GM10266 (cell line): ENCODE measurements around the gene PLK3.

ENCODE experiments used
- DNase-seq: peaks from one replicate; pipeline ENCODE4 v3.0.0; 2012; ENCODE audit errors: extremely low spot score
- TF ChIP-seq, protein P1 (sequence below): IDR thresholded peaks from 2 replicates; pipeline ENCODE4 v1.5.1; 2012; ENCODE audit warnings: mild to moderate bottlenecking, low read depth; ENCODE audit not compliant: control insufficient read depth, insufficient read depth; ENCODE audit errors: missing control alignments

Gene PLK3

DNA sequence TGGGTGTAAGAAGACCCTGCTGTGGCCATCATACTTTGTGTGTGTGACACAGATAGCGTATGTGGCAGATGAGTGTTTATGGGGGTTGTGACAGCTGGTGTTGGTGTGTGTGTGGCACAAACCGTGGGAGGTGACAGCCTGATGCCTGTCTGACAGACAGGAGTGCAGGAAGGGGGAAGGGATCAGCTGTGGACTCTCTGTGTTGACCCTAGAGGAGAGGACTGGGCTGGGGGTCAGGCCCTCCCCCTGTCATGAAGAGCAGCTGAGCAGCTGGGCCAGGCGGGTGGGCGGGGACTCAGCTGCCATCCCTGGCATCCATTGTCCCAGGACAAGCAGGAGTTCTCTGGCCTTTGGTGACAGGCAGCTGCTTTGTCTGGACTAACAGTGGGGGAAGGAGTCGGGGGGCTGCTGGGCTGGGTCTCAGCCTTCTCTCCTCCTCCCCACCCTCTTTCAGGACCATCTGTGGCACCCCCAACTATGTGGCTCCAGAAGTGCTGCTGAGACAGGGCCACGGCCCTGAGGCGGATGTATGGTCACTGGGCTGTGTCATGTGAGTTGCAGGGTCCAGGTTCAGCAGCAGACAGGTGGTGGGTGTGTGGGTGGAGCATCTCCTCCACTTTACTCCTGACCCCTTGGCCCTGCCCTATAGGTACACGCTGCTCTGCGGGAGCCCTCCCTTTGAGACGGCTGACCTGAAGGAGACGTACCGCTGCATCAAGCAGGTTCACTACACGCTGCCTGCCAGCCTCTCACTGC lies 2.3 kb downstream of the PLK3 start:
- DNase-seq = no peak
- TF ChIP-seq, protein P1, sequence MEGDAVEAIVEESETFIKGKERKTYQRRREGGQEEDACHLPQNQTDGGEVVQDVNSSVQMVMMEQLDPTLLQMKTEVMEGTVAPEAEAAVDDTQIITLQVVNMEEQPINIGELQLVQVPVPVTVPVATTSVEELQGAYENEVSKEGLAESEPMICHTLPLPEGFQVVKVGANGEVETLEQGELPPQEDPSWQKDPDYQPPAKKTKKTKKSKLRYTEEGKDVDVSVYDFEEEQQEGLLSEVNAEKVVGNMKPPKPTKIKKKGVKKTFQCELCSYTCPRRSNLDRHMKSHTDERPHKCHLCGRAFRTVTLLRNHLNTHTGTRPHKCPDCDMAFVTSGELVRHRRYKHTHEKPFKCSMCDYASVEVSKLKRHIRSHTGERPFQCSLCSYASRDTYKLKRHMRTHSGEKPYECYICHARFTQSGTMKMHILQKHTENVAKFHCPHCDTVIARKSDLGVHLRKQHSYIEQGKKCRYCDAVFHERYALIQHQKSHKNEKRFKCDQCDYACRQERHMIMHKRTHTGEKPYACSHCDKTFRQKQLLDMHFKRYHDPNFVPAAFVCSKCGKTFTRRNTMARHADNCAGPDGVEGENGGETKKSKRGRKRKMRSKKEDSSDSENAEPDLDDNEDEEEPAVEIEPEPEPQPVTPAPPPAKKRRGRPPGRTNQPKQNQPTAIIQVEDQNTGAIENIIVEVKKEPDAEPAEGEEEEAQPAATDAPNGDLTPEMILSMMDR = no peak

DNA sequence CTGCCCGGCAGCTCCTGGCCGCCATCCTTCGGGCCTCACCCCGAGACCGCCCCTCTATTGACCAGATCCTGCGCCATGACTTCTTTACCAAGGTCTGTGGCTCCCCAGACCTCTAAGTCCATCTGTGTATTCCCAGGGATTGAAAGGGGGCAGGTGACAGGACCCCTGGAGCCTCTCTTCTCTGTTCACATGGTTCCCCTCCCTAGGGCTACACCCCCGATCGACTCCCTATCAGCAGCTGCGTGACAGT lies 2.8 kb downstream of the PLK3 start:
- TF ChIP-seq, protein P1 = no peak
- DNase-seq = no peak

DNA sequence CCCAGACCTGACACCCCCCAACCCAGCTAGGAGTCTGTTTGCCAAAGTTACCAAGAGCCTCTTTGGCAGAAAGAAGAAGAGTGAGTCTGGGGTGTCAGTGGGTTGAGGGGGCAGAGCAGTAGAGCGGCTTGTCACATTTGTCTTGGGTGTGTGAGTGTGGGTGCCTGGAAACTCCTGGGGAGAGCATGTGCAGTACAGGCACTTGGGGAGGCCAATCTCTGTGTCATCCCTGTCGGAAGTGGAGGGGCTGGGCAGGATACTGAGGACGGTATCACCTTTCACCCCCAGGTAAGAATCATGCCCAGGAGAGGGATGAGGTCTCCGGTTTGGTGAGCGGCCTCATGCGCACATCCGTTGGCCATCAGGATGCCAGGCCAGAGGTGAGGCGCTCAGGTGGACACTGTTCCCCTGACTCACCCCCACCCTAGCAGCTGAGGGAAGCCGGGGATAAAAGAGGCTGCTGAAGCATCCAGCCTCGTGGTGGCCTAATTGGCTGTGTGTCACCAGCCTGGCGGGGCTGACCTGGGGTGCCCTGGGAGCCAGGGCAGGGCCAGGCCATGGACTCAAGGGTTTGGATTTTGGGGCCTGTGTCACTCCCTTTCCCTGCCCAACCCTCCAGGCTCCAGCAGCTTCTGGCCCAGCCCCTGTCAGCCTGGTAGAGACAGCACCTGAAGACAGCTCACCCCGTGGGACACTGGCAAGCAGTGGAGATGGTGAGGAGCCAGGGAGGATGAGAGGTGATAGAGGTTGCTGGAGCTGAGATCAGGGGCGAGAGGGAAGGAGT lies 3.3 kb downstream of the PLK3 start:
- TF ChIP-seq, protein P1 = no peak
- no peak for DNase-seq

DNA sequence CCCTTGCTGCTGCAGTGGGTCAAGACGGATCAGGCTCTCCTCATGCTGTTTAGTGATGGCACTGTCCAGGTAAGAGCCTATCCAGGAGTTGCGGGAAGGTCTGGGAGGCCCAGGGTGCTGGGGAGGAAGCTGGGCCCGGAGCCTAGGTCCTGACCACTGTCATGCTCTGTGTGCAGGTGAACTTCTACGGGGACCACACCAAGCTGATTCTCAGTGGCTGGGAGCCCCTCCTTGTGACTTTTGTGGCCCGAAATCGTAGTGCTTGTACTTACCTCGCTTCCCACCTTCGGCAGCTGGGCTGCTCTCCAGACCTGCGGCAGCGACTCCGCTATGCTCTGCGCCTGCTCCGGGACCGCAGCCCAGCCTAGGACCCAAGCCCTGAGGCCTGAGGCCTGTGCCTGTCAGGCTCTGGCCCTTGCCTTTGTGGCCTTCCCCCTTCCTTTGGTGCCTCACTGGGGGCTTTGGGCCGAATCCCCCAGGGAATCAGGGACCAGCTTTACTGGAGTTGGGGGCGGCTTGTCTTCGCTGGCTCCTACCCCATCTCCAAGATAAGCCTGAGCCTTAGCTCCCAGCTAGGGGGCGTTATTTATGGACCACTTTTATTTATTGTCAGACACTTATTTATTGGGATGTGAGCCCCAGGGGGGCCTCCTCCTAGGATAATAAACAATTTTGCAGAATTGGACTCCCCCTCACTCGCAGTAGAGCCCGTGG lies 5.3 kb downstream of the PLK3 start:
- TF ChIP-seq, protein P1 = no peak
- no peak for DNase-seq

DNA sequence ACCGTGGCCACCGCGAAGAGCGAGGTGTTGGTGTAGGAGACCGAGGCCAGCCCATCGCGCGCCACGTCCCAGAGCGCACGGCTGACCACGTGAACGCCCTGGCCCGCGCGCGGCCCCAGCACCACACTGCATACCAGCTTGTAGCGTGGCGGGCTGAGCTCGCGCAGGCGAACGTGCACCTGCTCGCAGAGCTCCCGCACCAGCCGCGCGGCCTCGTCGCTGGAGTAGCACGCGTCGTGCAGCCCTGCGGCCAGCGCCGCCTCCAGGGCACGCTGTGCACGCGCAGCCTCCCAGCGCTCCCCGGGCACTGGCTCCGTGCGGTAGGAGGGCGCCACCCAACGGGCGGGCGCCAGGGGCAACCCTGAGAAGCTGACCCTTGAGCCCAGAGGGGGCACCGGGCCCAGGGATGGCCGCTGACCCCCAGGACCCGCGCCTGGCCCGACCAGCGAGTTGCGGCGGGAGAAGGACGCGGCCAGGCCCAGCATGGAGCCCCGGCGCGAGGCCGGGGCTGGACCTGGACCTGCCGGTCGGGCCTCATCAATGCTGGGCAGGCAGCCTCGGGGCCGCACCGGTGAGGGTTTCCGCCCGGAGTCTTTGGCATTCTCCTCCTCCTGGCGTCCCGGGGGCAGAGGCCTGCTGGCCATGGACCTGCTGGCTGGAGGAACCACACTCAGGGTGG lies 6.0 kb downstream of the PLK3 start:
- TF ChIP-seq, protein P1 = no peak
- no peak for DNase-seq

DNA sequence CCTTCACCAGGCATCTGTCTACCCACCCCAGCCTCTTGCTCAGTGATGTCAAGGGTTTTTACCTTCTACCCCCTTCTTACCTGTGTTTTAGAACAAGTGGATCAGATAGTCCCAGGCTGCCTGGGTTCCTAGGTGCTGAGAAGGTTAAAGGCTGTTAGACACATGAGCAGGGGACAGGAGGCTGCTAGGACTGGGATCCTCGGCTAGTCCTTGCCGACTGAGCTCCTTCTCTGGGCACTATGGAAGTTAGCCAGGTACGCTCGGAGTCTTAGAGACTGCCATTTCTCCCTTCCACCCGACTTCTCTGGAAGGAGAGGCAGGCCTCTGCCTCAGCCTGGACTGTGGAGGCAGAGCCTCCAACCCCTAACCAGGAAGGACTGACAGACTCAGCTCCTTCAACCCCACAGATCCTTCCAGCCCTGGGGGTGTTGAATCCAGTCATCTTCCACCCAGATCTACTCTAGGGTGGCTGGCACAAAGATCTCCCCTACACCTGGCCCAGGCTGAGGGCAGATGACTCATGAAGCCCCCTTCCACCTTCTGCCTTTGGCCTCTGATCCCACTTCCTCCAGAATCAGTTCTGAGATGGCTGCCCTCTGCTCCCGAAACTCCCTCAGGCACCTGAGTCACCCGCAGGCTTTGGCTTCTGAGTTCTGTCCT lies 6.7 kb downstream of the PLK3 start, which contains the start of gene DYNLT4:
Gene DYNLT4 (minus strand): TSS at position 648 of the 660 bp plus-strand sequence. CDS start 683 bp downstream, outside the sequence.
- DNase-seq = no peak
- TF ChIP-seq, protein P1 = no peak
